CD4-positive, alpha-beta T cell treated with Interleukin-1 beta for 1 hour (primary cell): Measurements from ENCODE around the gene DEFB132.

Experiments
- DNase-seq, 2 donors: peaks; one replicate each; pipeline ENCODE4 v3.0.0-alpha.2; 2020 to 2022

Gene DEFB132

DNA sequence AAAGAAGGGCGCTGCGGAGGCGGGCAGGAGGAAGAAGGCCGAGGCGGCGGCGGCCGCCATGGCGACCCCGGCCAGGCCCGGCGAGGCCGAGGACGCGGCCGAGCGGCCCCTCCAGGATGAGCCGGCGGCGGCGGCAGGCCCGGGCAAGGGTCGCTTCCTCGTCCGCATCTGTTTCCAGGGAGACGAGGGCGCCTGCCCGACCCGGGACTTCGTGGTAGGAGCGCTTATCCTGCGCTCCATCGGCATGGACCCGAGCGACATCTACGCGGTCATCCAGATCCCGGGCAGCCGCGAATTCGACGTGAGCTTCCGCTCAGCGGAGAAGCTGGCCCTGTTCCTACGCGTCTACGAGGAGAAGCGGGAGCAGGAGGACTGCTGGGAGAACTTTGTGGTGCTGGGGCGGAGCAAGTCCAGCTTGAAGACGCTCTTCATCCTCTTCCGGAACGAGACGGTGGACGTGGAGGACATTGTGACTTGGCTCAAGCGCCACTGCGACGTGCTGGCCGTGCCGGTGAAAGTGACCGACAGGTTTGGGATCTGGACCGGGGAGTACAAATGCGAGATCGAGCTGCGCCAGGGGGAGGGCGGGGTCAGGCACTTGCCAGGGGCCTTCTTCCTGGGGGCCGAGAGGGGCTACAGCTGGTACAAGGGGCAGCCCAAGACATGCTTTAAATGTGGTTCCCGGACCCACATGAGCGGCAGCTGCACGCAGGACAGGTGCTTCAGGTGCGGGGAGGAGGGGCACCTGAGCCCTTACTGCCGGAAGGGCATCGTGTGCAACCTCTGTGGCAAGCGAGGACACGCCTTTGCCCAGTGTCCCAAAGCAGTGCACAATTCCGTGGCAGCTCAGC lies 40.6 kb downstream of the DEFB132 start:
- DNase-seq, result peak; percentile 47 to 57

DNA sequence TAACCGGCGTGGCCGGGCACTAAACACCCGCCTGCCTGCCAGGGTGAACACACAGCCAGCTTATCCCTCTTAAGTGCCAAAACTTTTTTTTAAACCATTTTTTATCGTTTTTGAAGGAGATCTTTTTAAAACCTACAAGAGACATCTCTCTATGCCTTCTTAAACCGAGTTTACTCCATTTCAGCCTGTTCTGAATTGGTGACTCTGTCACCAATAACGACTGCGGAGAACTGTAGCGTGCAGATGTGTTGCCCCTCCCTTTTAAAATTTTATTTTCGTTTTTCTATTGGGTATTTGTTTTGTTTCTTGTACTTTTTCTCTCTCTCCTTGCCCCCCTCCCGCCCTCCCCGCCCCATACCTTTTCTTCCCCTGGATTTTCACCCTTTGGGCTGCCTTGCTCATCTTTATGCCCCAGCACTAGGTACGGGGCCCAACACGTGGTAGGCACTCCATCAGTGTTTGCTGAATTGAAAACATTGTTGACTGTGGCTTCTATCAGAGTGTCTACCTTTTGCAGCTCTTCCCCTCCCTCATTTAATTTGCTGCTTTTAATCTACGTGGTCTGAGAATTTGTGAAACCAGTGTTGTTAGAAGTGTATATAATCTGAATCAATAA lies 41.4 kb downstream of the DEFB132 start:
- DNase-seq, result no peak

DNA sequence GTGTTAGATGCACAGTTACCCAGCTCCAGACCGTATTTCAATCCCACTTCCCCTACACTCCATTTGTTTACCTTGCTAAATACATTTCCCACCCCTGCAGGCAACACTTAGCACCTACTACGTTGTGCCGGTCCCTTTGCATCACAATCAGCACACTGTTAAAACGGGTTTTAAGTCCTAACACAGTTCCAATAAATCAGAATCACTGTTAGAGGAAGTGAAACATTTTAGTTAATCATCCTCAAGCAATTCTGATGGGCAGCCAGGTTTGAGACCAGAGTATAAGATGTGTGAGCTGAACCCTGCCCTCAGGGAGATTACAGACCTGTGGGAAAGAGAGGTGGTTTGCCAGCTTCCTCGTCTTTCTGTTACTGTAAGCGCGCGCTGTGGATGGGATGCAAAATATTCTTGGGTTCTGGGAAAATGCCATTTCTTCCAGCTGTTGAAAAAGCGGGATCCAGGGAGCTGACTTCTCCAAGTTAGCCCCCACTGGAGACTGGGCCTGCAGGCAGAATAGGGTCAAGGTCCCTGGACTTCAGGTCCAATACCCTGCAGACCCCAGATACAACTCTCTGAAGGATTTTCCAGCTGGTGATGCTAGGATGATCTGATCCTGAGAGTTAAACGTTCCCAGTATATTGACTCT lies 42.9 kb downstream of the DEFB132 start:
- no peak for DNase-seq

DNA sequence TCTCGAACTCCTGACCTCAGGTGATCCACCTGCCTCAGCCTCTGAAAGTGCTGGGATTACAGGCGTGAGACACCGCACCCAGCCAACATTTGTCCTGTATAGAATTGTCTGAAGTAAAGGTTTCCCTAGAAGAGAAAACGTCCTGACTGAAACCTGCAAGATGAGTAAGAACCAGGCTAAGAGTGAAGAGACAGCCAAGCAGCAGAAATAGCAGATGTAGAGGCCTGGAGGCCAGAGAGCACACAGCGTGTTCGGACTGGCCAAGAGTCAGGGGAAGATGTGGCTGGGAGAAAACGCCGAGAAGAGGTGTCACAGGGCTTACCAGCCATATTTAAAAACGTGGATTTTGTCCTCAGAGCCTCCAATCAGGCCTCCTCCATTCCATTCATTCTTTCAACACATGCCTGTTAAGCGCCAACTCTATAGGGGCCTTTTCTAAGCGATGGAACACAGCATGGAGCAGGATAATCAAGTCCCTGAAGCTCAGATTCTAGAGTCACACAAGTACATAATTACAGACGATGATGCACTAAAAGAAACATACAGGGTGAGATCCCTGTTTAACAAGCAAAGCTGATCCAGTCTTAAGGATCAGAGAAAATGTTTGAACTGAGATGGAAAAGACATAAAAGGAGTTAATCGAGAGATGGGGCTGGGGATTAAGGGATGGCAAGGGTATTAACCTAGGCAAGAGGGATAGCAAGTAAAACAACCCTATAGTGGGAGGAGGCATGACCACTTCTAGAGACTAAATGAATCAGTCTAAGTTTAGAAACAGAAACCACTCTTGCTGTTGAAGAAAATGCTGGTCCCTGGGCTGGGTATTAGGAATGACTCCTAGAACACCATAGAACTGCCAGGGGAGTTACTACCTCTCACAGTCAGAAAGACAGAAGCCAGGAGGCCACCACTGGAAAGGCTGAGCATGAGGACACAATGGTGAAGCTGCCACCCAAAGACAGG lies 44.6 kb downstream of the DEFB132 start:
- no peak for DNase-seq

DNA sequence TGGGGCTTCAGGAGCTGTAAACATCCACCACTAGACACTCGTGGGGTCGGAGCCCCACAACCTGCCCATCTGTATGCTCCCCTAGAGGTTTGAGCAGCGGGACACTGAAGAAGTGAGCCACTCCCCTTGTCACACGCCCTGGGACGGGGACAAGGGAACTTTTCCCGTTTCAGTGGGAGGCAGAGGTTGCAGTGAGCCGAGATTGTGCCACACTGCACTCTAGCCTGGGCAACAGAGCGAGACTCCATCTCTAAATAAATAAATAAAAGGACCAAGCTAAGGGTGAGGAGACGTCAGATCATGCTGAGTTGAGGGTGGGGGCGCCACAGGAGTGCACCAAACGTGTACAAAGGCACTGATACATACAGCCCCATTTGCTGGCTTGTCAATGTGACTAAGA lies 48.2 kb downstream of the DEFB132 start:
- no peak for DNase-seq

DNA sequence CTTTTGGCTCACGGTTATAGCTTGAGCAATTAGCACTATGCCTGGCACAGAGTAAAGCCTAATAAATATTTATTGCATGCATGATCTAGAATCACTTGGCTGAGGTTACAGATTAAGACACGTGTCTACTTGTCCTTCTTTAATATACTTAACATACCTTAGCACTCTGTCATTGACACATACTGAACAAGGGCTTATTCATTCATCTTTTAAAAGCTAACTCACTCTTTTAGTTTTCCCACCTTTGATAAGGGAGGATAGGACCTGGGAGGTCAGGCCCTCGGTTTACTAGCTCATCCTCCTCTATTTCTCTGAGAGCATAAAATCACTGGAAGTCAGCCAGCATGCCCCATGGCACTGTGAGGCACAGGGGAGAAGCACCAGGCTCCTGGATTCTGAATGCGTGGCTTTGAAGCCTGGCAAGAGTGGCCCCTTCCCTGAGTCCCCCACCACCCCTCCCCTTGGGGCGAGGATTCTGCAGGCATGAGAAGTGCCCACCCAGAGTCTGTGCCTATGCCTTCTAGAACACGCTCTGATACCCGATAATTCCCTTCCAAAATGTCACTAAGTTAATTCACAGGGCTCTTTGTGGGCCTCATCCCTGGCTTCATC lies 51.0 kb downstream of the DEFB132 start:
- DNase-seq, result no peak

DNA sequence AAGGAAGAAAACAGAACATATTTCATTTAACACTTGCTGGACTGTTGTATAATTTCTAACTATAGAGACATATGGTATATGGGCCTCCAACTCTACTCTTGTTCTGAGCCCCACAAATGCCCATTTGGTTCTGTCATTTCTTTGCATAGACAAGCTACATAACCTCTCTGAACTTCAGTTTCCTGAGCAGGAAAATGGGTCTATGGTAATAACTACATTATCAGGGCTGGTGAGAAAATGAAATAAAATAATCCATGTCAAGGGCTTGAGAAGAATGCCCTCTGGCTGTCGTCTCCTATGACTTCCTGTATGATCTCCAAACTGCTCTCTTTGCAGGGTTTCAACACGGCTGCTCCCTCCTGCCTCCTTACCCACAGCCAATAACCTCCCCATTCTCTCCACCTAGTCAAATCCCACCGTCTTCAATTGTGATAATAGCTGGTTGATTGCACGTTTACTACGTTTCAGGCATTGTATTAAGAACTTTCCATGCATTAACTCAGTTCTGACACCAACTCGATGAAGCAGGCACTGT lies 51.8 kb downstream of the DEFB132 start:
- DNase-seq, result no peak

DNA sequence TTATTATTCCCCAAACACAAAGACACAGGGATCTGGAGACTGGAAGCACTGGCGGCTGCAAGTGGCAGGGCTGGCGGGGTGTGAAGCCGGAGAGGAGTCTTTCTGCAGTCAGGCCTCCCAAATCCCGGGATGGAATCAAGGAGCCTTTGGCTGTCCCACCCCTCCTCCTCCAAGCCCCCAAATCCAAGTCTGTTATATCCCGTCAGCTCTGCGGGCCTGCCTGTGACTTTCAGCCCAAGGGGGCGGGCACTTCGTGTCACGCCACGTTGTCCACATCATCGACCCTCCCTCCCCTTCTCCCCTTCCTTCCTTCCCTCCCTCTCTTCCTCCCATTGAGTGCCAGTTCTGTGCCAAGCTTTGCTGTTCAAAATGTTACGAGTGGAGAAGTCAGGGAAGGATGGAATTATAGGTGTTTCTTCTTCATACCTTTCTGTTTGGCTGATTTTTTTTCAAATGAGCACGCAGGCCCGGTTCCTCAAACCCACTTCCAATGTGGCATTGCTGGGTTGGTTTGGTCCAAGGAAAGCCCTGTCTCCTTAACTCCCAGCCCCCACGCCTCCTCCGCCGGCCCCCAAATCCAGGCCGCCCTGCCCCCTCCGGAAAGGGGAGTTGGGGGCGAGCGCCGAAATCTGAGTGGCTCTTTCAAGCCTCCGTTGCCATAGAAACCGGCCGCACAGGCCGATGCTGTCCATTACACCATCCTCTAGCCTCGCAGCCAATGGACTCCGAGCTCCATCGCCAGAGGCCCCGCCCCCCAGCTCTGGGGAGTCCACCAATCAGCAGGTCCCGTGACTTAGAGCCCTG lies 52.5 kb downstream of the DEFB132 start:
- peak; percentile 81 to 93 for DNase-seq

DNA sequence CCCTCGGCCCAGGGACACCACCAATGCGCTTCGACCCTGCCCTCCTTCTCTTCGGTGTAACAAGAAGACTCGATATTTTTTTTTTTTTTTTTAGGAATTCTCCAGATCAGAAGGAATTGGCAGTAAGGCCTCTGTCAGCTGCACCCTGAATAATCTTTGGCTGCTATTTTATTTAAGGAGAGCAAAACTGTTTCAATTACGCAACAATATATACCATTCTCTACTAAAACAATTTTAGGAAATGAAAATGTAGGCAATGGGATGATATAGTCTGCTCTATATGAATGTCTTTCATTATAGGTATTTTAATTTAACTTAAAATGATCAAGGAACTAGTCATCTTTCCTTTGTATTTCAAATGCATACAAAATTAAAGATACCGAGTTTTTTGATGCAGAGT lies 53.1 kb downstream of the DEFB132 start:
- no peak for DNase-seq
